K562 (cell line): Measurements from ENCODE around the gene MARCHF5. TPM values are rescaled to one million over a fixed set of nuclear protein-coding genes. Genes with fewer than 3 reads are reported as not detected.

Experiments used
- CEBPG ChIP-seq, 3 experiments: fragments of 200-800 bp in 1 of 3; sonication (Bioruptor generic) in 1 of 3; sonication (generic) in 1 of 3; formaldehyde crosslinking in 1 of 3; IDR thresholded peaks in 2 of 3; conservative IDR thresholded peaks in 1 of 3; 2 replicates each; pipeline versions ENCODE4 v1.6.1 to v1.8.0; 2016 to 2022; ENCODE audit warnings: missing compliant biosample characterization in 2 of 3, missing genetic modification characterization in 2 of 3, mild to moderate bottlenecking in 1 of 3, missing genetic modification reagents in 1 of 3
- PML ChIP-seq: IDR thresholded peaks from 2 replicates; pipeline ENCODE4 v1.6.1; 2012; ENCODE audit warnings: low read length, inconsistent platforms
- ZMIZ1 ChIP-seq, 2 experiments: fragments of 150-350 bp in 1 of 2; IDR thresholded peaks; 2 replicates each; pipeline ENCODE4 v1.6.1; 2012 to 2016; ENCODE audit warnings: low read depth in 2 of 2, low read length in 2 of 2, mild to moderate bottlenecking in 1 of 2, moderate library complexity in 1 of 2
- polyA plus RNA-seq, 8 experiments: library from polyadenylated mRNA; depleted of rRNA in 4 of 8; stranded (reverse) in 5 of 8; unstranded in 3 of 8; fragments of >200 nt; fragmentation: Nextera tagmentation in 2 of 8; fragmentation: Illumina TruSeq in 1 of 8; extraction: Ambion mirVana in 2 of 8; extraction: Trizol in 1 of 8; gene quantifications; 2 replicates each; pipeline versions ENCODE4 v1.2.1 to v1.2.3, GENCODE V29; 2011 to 2014; ENCODE audit warnings: inconsistent platforms in 1 of 8, missing spikeins in 1 of 8
- total RNA-seq, 7 experiments: library from RNA; depleted of rRNA in 6 of 7; stranded (reverse); fragments of >200 nt in 6 of 7; fragmentation: Illumina TruSeq in 2 of 7; extraction: Trizol in 2 of 7; gene quantifications; 2 replicates each; pipeline versions ENCODE4 v1.2.1 to v1.2.3, GENCODE V29; 2011 to 2021; ENCODE audit warnings: low replicate concordance in 1 of 7
- TF ChIP-seq, protein P1 (sequence below): fragments of 450-650 bp; IDR thresholded peaks from 2 replicates; pipeline ENCODE4 v1.6.1; 2018; ENCODE audit not compliant: partially characterized antibody

Gene MARCHF5
- total and polyA plus RNA-seq, 9 of the 15 experiments (the other 6 are each of a cell fraction or from before 2014, with no cell fraction given) = 3.4 to 27.2 (median 11.5) TPM

- no peak for TF ChIP-seq ZMIZ1 (IDR thresholded peaks at IDR 0.05; ENCODE audit: low read depth in 2 of 2, low read length in 2 of 2)
- TF ChIP-seq PML = no peak
- TF ChIP-seq, protein P1, sequence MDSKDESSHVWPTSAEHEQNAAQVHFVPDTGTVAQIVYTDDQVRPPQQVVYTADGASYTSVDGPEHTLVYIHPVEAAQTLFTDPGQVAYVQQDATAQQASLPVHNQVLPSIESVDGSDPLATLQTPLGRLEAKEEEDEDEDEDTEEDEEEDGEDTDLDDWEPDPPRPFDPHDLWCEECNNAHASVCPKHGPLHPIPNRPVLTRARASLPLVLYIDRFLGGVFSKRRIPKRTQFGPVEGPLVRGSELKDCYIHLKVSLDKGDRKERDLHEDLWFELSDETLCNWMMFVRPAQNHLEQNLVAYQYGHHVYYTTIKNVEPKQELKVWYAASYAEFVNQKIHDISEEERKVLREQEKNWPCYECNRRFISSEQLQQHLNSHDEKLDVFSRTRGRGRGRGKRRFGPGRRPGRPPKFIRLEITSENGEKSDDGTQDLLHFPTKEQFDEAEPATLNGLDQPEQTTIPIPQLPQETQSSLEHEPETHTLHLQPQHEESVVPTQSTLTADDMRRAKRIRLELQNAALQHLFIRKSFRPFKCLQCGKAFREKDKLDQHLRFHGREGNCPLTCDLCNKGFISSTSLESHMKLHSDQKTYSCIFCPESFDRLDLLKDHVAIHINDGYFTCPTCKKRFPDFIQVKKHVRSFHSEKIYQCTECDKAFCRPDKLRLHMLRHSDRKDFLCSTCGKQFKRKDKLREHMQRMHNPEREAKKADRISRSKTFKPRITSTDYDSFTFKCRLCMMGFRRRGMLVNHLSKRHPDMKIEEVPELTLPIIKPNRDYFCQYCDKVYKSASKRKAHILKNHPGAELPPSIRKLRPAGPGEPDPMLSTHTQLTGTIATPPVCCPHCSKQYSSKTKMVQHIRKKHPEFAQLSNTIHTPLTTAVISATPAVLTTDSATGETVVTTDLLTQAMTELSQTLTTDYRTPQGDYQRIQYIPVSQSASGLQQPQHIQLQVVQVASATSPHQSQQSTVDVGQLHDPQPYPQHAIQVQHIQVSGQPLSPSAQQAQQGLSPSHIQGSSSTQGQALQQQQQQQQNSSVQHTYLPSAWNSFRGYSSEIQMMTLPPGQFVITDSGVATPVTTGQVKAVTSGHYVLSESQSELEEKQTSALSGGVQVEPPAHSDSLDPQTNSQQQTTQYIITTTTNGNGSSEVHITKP = no peak
- TF ChIP-seq CEBPG (CRISPR knock-in tag; IDR thresholded peaks at IDR 0.05) = no peak
- no peak for TF ChIP-seq CEBPG (tag; conservative IDR thresholded peaks at IDR 0.05 in 1 of 2, IDR thresholded peaks at IDR 0.05 in 1 of 2)
Observed at GRCh38 chr10:92242380-92242779, 48.6 kb upstream of the MARCHF5 start (continued).
